CD4-positive, alpha-beta memory T cell (primary cell): ENCODE measurements around the gene OPRL1. TPM values are rescaled to one million over a fixed set of nuclear protein-coding genes. Genes with fewer than 3 reads are reported as not detected.

Source experiments
- CTCF ChIA-PET: fragments of 350-600 bp; sonication (Branson Sonifier 250); formaldehyde crosslinking; loops from one replicate; lab custom pipeline; 2021; ENCODE audit warnings: inconsistent platforms; ENCODE audit not compliant: partially characterized antibody; lab: Charles Lee
- POLR2A ChIA-PET: fragments of 350-600 bp; sonication (Branson Sonifier 250); formaldehyde crosslinking; loops from one replicate; lab custom pipeline; 2021; ENCODE audit not compliant: partially characterized antibody; lab: Charles Lee
- DNase-seq, 5 donors: peaks; one replicate each; pipeline versions ENCODE4 v3.0.0 to v3.0.0-alpha.2; 2020 to 2022; ENCODE audit warnings: mixed read lengths in 1 of 5
- H3K27ac ChIP-seq: one replicate; pipeline ENCODE4 v1.7.0; 2013; ENCODE audit warnings: low read depth, low read length
- H3K27me3 ChIP-seq: 2 replicates; pipeline ENCODE4 v1.7.0; 2013; ENCODE audit warnings: mild to moderate bottlenecking, low read length, moderate library complexity; ENCODE audit not compliant: insufficient read depth
- H3K36me3 ChIP-seq: 2 replicates; pipeline ENCODE4 v1.7.0; 2013; ENCODE audit warnings: mild to moderate bottlenecking, low read length, moderate library complexity; ENCODE audit not compliant: insufficient read depth
- H3K4me1 ChIP-seq: 2 replicates; pipeline ENCODE4 v1.7.0; 2013; ENCODE audit warnings: mild to moderate bottlenecking, low read length, moderate library complexity; ENCODE audit not compliant: insufficient read depth
- H3K4me3 ChIP-seq, 2 donors: one replicate each; pipeline ENCODE4 v1.7.0; 2013; ENCODE audit warnings: low read length in 2 of 2, mild to moderate bottlenecking in 1 of 2
- H3K9me3 ChIP-seq, 2 donors: one replicate each; pipeline ENCODE4 v1.7.0; 2013; ENCODE audit warnings: low read length in 2 of 2, control low read depth in 1 of 2; ENCODE audit not compliant: control insufficient read depth in 1 of 2
- H3K27ac Mint-ChIP-seq, 7 donors: one replicate each; pipeline ENCODE4 v1.8.0; 2020 to 2021; ENCODE audit warnings: mixed read lengths in 7 of 7, mild to moderate bottlenecking in 6 of 7, inconsistent platforms in 3 of 7, moderate library complexity in 3 of 7
- H3K27me3 Mint-ChIP-seq, 2 donors: one replicate each; pipeline ENCODE4 v1.8.0; 2020 to 2021; ENCODE audit warnings: mixed read lengths in 2 of 2
- H3K36me3 Mint-ChIP-seq, 2 donors: one replicate each; pipeline ENCODE4 v1.8.0; 2020 to 2021; ENCODE audit warnings: mixed read lengths in 2 of 2, inconsistent platforms in 1 of 2, mild to moderate bottlenecking in 1 of 2
- H3K4me1 Mint-ChIP-seq, 4 donors: one replicate each; pipeline ENCODE4 v1.8.0; 2020 to 2021; ENCODE audit warnings: mixed read lengths in 4 of 4, mild to moderate bottlenecking in 1 of 4
- H3K4me3 Mint-ChIP-seq, 8 donors: one replicate each; pipeline ENCODE4 v1.8.0; 2020 to 2021; ENCODE audit warnings: mixed read lengths in 8 of 8, mild to moderate bottlenecking in 7 of 8, moderate library complexity in 6 of 8, inconsistent platforms in 3 of 8
- H3K9me3 Mint-ChIP-seq, 8 donors: one replicate each; pipeline ENCODE4 v1.8.0; 2020 to 2021; ENCODE audit warnings: mixed read lengths in 8 of 8, mild to moderate bottlenecking in 5 of 8, inconsistent platforms in 3 of 8, moderate library complexity in 1 of 8
- intact Hi-C: fragments of 100-400 bp; cut with micrococcal nuclease; formaldehyde crosslinking; loops from one replicate; pipeline ENCODE4 v1.15.1; 2023
- polyA plus RNA-seq, 2 donors: library from polyadenylated mRNA; unstranded; fragments of 300-500 nt; fragmentation: Illumina TruSeq; gene quantifications; one replicate each; pipeline ENCODE4 v1.2.3, GENCODE V29; 2021
- total RNA-seq, 2 experiments: library from RNA; stranded (reverse); gene quantifications; one replicate each; pipeline ENCODE4 v1.2.3, GENCODE V29; 2021

The OPRL1 gene
- total and polyA plus RNA-seq, 4 experiments from 2014 or later = 0.68 to 1.1 (median 0.97) TPM

GRCh38 chr20:64062596-64063388 is 17.1 kb upstream of the OPRL1 start, which contains the start of gene TCEA2:
TSS of gene TCEA2 (plus strand) at chr20:64063198. CDS start at chr20:64063313, 115 bp downstream.
- POLR2A ChIA-PET = interaction anchor here (0.9 to 2.3 kb wide), 11 partner anchors 10 to 525 kb away, joined by 3 to 29 read pairs (median 5); partner anchors contain the start of genes LIME1, LKAAEAR1, OPRL1 and PRPF6

GRCh38 chr20:64063389-64064144 is 16.3 kb upstream of the OPRL1 start:
- peak overlapping the region; percentile 59 for H3K27ac ChIP-seq
- H3K4me1 Mint-ChIP-seq = peaks cover 21 to 47% (median 35%) of the 10 kb centered on the region in 4 donors
- peaks cover 0 to 2% (median 0%) of the 10 kb centered on the region in 8 donors for H3K9me3 Mint-ChIP-seq

More at GRCh38 chr20:64062596-64063388, 17.1 kb upstream of the OPRL1 start, which contains the start of gene TCEA2:
- Histone ChIP-seq H3K36me3 (no peaks in the 10 kb centered on the region), H3K9me3 (no peaks in the 10 kb centered on the region), H3K27ac (peak within 1 kb of the TSS; percentile 59), H3K27me3 (no peaks in the 10 kb centered on the region), H3K4me3 (peak within 1 kb of the TSS; percentile 42 to 57), H3K4me1 (peaks cover 57% of the 10 kb centered on the region)
- intact Hi-C loops = loop anchor here (1.0 to 5.0 kb wide), 4 partner anchors 16 to 405 kb away; partner anchors contain the start of genes PRPF6, RTEL1 and UCKL1
- H3K27me3 Mint-ChIP-seq = no peaks in the 10 kb centered on the region
- CTCF ChIA-PET = interaction anchor here (0.6 to 11.2 kb wide), 5 partner anchors 16 to 200 kb away, joined by 3 to 133 read pairs (median 3); partner anchors contain the start of genes C20orf204, OPRL1, PRPF6 and RGS19
- H3K27ac Mint-ChIP-seq = peak within 1 kb of the TSS; percentile 50 to 92 (median 86)
- H3K36me3 Mint-ChIP-seq = no peaks in the 10 kb centered on the region
- H3K9me3 Mint-ChIP-seq = peaks cover 0 to 2% (median 0%) of the 10 kb centered on the region in 8 donors
- peak; percentile 90 to 91 (median 90) for DNase-seq
- H3K4me1 Mint-ChIP-seq = peaks cover 21 to 47% (median 35%) of the 10 kb centered on the region in 4 donors
- peak within 1 kb of the TSS; percentile 80 to 93 (median 88) for H3K4me3 Mint-ChIP-seq

GRCh38 chr20:64064145-64064698 is 15.7 kb upstream of the OPRL1 start:
- Mint-ChIP-seq H3K4me1 (peaks cover 21 to 52% (median 35%) of the 10 kb centered on the region in 4 donors), H3K27ac (peak overlapping the region in 6 of 7 donors; percentile 49 to 92 (median 87)), H3K27me3 (no peaks in the 10 kb centered on the region), H3K4me3 (peak overlapping the region; percentile 80 to 93 (median 88)), H3K36me3 (no peaks in the 10 kb centered on the region), H3K9me3 (peaks cover 0 to 2% (median 0%) of the 10 kb centered on the region in 8 donors)
- CTCF ChIA-PET = interaction anchor here (1.1 kb wide), 1 partner anchor 26 kb away, joined by 4 read pairs; no protein-coding TSS in a partner anchor
- Histone ChIP-seq H3K9me3 (no peaks in the 10 kb centered on the region), H3K4me1 (peaks cover 61% of the 10 kb centered on the region), H3K27me3 (no peaks in the 10 kb centered on the region), H3K36me3 (no peaks in the 10 kb centered on the region), H3K27ac (no peak overlapping the region), H3K4me3 (no peak overlapping the region)
- intact Hi-C loops = loop anchor here (5.0 kb wide), 1 partner anchor 407 kb away; the partner anchor contains the start of gene RTEL1
- DNase-seq = no peak
- POLR2A ChIA-PET = interaction anchor here (0.7 to 3.6 kb wide), 5 partner anchors 9 to 84 kb away, joined by 3 to 27 read pairs (median 4); partner anchors contain the start of genes LKAAEAR1 and PRPF6

More at GRCh38 chr20:64063389-64064144, 16.3 kb upstream of the OPRL1 start:
- Histone ChIP-seq H3K9me3 (no peaks in the 10 kb centered on the region), H3K4me1 (peaks cover 57% of the 10 kb centered on the region), H3K27me3 (no peaks in the 10 kb centered on the region), H3K36me3 (no peaks in the 10 kb centered on the region), H3K4me3 (peak overlapping the region in 1 of 2 donors; percentile 57)
- no peak for DNase-seq
- ChIA-PET CTCF (interaction anchor here (1.0 to 11.2 kb wide), 4 partner anchors 24 to 201 kb away, joined by 3 to 133 read pairs (median 25); partner anchors contain the start of genes C20orf204, PRPF6 and SAMD10), POLR2A (interaction anchor here (1.0 to 3.6 kb wide), 11 partner anchors 10 to 107 kb away, joined by 3 to 29 read pairs (median 5); partner anchors contain the start of genes OPRL1, PRPF6, RGS19 and UCKL1)
- Mint-ChIP-seq H3K36me3 (no peaks in the 10 kb centered on the region), H3K27me3 (no peaks in the 10 kb centered on the region), H3K4me3 (peak overlapping the region; percentile 80 to 93 (median 88)), H3K27ac (peak overlapping the region; percentile 49 to 92 (median 86))
- intact Hi-C loops = loop anchor here (1.0 to 5.0 kb wide), 4 partner anchors 15 to 406 kb away; partner anchors contain the start of genes PRPF6, RTEL1 and UCKL1

DNA sequence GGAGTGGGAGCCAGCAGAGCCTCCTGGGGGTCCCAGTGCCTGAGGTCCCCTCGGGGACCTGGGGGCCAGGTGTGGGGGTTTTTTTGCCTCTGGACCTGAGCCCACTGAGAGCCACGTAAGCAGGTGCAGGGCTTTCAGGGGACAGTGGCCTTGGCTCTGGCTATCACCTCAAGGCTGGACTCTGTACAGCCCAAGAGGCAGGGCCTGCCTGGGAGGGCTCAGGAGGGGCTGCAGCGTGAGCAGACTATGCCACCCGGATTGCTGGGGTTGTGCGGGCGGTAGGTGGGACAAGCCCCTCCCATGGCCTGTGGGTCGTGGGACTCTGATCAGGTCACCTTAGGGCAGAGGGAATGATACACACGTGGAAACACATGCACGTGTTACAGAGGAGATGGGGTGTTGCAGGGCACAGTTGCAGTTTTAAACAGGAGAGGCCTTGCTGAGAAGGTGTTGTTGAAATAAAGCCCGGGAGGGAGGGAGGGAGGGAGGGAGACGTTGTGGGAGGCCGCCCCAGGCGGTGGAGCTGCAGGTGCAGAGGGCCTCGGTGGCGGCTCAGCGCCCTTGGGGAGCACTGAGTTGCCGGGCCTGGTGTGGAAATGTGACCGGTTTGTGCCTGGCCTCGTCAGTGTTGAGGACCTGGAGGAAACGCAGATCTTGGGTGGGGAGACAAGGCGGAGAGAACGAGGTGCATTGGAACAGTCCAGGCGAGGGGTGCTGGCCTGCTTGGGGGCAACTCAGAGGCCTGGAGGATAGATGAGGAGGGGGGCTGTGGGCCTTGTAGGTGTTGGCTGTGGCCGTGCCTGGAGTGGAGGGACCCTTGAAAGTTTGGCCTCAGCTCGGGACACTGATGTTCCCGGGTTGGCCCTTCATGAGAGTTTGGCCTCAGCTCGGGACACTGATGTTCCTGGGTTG is 14.6 kb upstream of the OPRL1 start:
- no peaks in the 10 kb centered on the region for H3K36me3 Mint-ChIP-seq
- no peaks in the 10 kb centered on the region for H3K9me3 ChIP-seq
- peaks cover 0 to 2% (median 0%) of the 10 kb centered on the region in 8 donors for H3K9me3 Mint-ChIP-seq
- CTCF ChIA-PET = interaction anchor here (1.1 to 1.6 kb wide), 2 partner anchors 25 to 27 kb away, joined by 4 read pairs; no protein-coding TSS in a partner anchor
- POLR2A ChIA-PET = interaction anchor here (0.7 to 3.6 kb wide), 9 partner anchors 8 to 528 kb away, joined by 3 to 27 read pairs (median 4); partner anchors contain the start of genes LIME1, LKAAEAR1, OPRL1 and PRPF6
- no peaks in the 10 kb centered on the region for H3K27me3 ChIP-seq
- peak in 1 of 5 donors; percentile 32 for DNase-seq
- intact Hi-C loops = no loop called here
- peak overlapping the region; percentile 83 to 95 (median 92) for H3K27ac Mint-ChIP-seq
- no peaks in the 10 kb centered on the region for H3K27me3 Mint-ChIP-seq
- no peaks in the 10 kb centered on the region for H3K36me3 ChIP-seq
- peak overlapping the region; percentile 15 to 88 (median 66) for H3K4me3 Mint-ChIP-seq
- peaks cover 67% of the 10 kb centered on the region for H3K4me1 ChIP-seq
- H3K4me1 Mint-ChIP-seq = peaks cover 21 to 52% (median 36%) of the 10 kb centered on the region in 4 donors
- H3K27ac ChIP-seq = peak overlapping the region; percentile 28
- no peak overlapping the region for H3K4me3 ChIP-seq

- no peaks in the 10 kb centered on the region for H3K27me3 ChIP-seq
- H3K4me3 ChIP-seq = no peak overlapping the region
- Mint-ChIP-seq H3K27ac (peak overlapping the region; percentile 83 to 95 (median 92)), H3K4me1 (peaks cover 21 to 52% (median 36%) of the 10 kb centered on the region in 4 donors), H3K36me3 (no peaks in the 10 kb centered on the region), H3K9me3 (peaks cover 0 to 2% (median 0%) of the 10 kb centered on the region in 8 donors), H3K27me3 (no peaks in the 10 kb centered on the region), H3K4me3 (peak overlapping the region in 7 of 8 donors; percentile 55 to 88 (median 66))
- peak overlapping the region; percentile 28 for H3K27ac ChIP-seq
- no peaks in the 10 kb centered on the region for H3K36me3 ChIP-seq
- H3K4me1 ChIP-seq = peaks cover 67% of the 10 kb centered on the region
- intact Hi-C loops = no loop called here
- ChIA-PET CTCF (interaction anchor here (1.6 kb wide), 2 partner anchors 9 to 26 kb away, joined by 4 read pairs; no protein-coding TSS in a partner anchor), POLR2A (interaction anchor here (1.0 to 3.6 kb wide), 6 partner anchors 11 to 529 kb away, joined by 3 to 27 read pairs (median 9); partner anchors contain the start of genes LIME1, OPRL1, PTK6 and RGS19)
- peak; percentile 69 to 85 (median 74) for DNase-seq
- H3K9me3 ChIP-seq = no peaks in the 10 kb centered on the region
Observed at GRCh38 chr20:64065974-64066343, 13.9 kb upstream of the OPRL1 start.
